ENCODE results near the gene ELF1. TPM values are rescaled to one million over a fixed set of nuclear protein-coding genes. Genes with fewer than 3 reads are reported as not detected.

Gene ELF1
- total and polyA plus RNA-seq, 10 of the 15 experiments (the other 5 are each of a cell fraction or from before 2014, with no cell fraction given) = 43.3 to 97.6 (median 55.7) TPM

- TF ChIP-seq NR2C1 (IDR thresholded peaks at IDR 0.05) = no peak
- TF ChIP-seq RAD51 (IDR thresholded peaks at IDR 0.05) = no peak
- no peak for TF ChIP-seq EED (IDR thresholded peaks at IDR 0.05; ENCODE audit: low read depth)
These were observed 23.1 kb downstream of the ELF1 start (continued) for GRCh38 chr13:40995997-40996396.

- H3K4me1 ChIP-seq (ENCODE audit: control insufficient read depth, insufficient read depth, low read length) = peaks cover 51% of the 10 kb centered on the region
- RAD21 ChIA-PET (ENCODE audit: unreplicated experiment) = interaction anchor here (0.7 to 2.3 kb wide), 12 partner anchors 9 to 64 kb away, joined by 3 to 11 read pairs (median 4); partner anchors contain the start of gene ELF1
- in situ Hi-C loops (cut with MboI) = no loop called here
- DNase-seq (ENCODE audit: low read depth, low spot score) = no peak
- SMC1A ChIA-PET (ENCODE audit: uncharacterized antibody, unreplicated experiment) = interaction anchor here (0.9 to 16.0 kb wide), 11 partner anchors 9 to 60 kb away, joined by 3 to 308 read pairs (median 6); partner anchors contain the start of gene ELF1
- no TSS peak for BruUV-seq (replicated peaks)
- no peaks in the 10 kb centered on the region; the same call in none of the 2 replicates for H4K20me1 ChIP-seq (ENCODE audit: control insufficient read depth, insufficient read depth)
- peaks cover 2 to 22% of the 10 kb centered on the region in 2 experiments; a peak in 3 of 4 replicates for H3K36me3 ChIP-seq (ENCODE audit: control insufficient read depth in 2 of 2, insufficient read depth in 2 of 2, low read length in 1 of 2)
- H3K4me3 ChIP-seq = peak overlapping the region; percentile 46
- peak; percentile 80 for FAIRE-seq
- peaks cover 99% of the 10 kb centered on the region for H3K79me2 ChIP-seq (ENCODE audit: control insufficient read depth, insufficient read depth, low read length)
- CTCF ChIA-PET = interaction anchor here (0.9 to 13.8 kb wide), 10 partner anchors 9 to 218 kb away, joined by 3 to 160 read pairs (median 4); partner anchors contain the start of gene ELF1
- peak; percentile 78 for ATAC-seq
- intact Hi-C loops (cut with micrococcal nuclease; ENCODE audit: unreplicated experiment) = no loop called here
- POLR2A ChIA-PET = interaction anchor here (0.6 to 3.0 kb wide), 8 partner anchors 10 to 65 kb away, joined by 3 to 12 read pairs (median 4); partner anchors contain the start of gene ELF1
- H2AFZ ChIP-seq (ENCODE audit: control insufficient read depth, low read depth, low read length) = no peak overlapping the region
- H3K9ac ChIP-seq (ENCODE audit: control insufficient read depth, insufficient read depth, low read length) = peak overlapping the region; percentile 70
- WGBS (ENCODE audit: insufficient coverage, insufficient replicate concordance, low lambda C conversion rate, missing lambda C conversion rate) = 0% methylated on average over 6 of the region's 6 CpGs
- H3K27ac ChIP-seq (ENCODE audit: control insufficient read depth, insufficient read depth) = peak overlapping the region; percentile 92
- peaks cover 2% of the 10 kb centered on the region for H3K9me3 ChIP-seq (replicated peaks; ENCODE audit: control insufficient read depth, insufficient read depth, low read length)
- no peaks in the 10 kb centered on the region for H3K27me3 ChIP-seq (replicated peaks in 1 of 2; ENCODE audit: control insufficient read depth in 2 of 2, insufficient read depth in 2 of 2, low read length in 1 of 2)
- peak overlapping the region; percentile 92 for H3K4me2 ChIP-seq (ENCODE audit: control insufficient read depth, insufficient read depth)
- 0 out of 2 replicates have a peak, but pooled peaks have one; percentile 26 for TF ChIP-seq RELB (IDR thresholded peaks at IDR 0.05; ENCODE audit: low read depth)
- 0 out of 2 replicates have a peak, but pooled peaks have one; percentile 40 for TF ChIP-seq SMAD5 (IDR thresholded peaks at IDR 0.05; ENCODE audit: low read depth)
- TF ChIP-seq ESRRA (IDR thresholded peaks at IDR 0.05; ENCODE audit: low read length) = no peak
- no peak for TF ChIP-seq LARP7 (IDR thresholded peaks at IDR 0.05)
- TF ChIP-seq MTA2 (IDR thresholded peaks at IDR 0.05; ENCODE audit: low read depth) = peak; percentile 48
- 0 out of 2 replicates have a peak, but pooled peaks have one; percentile 3 for TF ChIP-seq FOXM1 (IDR thresholded peaks at IDR 0.05; ENCODE audit: low read depth, low read length)
- TF ChIP-seq, protein P1, sequence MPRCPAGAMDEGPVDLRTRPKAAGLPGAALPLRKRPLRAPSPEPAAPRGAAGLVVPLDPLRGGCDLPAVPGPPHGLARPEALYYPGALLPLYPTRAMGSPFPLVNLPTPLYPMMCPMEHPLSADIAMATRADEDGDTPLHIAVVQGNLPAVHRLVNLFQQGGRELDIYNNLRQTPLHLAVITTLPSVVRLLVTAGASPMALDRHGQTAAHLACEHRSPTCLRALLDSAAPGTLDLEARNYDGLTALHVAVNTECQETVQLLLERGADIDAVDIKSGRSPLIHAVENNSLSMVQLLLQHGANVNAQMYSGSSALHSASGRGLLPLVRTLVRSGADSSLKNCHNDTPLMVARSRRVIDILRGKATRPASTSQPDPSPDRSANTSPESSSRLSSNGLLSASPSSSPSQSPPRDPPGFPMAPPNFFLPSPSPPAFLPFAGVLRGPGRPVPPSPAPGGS (IDR thresholded peaks at IDR 0.05; ENCODE audit: borderline replicate concordance, insufficient read depth, low read depth, low read length, poor library complexity, severe bottlenecking) = no peak
- TF ChIP-seq POLR2AphosphoS5 (IDR thresholded peaks at IDR 0.05; ENCODE audit: low read length) = peak; percentile 54; the same call in 1 of the 2 replicates
- 0 out of 2 replicates have a peak, but pooled peaks have one; percentile 24 for TF ChIP-seq BCL11A (IDR thresholded peaks at IDR 0.05; ENCODE audit: low read depth, low read length)
- TF ChIP-seq MEF2B (IDR thresholded peaks at IDR 0.05; ENCODE audit: partially characterized antibody, poor library complexity, severe bottlenecking) = peak; percentile 58
- TF ChIP-seq CBX5 (IDR thresholded peaks at IDR 0.05; ENCODE audit: low read depth) = peak; percentile 26; the same call in 1 of the 2 replicates
- TF ChIP-seq IRF4 (IDR thresholded peaks at IDR 0.05; ENCODE audit: low read depth, low read length) = 0 out of 2 replicates have a peak, but pooled peaks have one; percentile 38
- 0 out of 3 replicates have a peak, but pooled peaks have one; percentile 25 for TF ChIP-seq POU2F2 (IDR thresholded peaks at IDR 0.05; ENCODE audit: borderline replicate concordance, low read depth, low read length)
- no peak for TF ChIP-seq TARDBP (IDR thresholded peaks at IDR 0.05; ENCODE audit: borderline replicate concordance)
- peak; percentile 16 for TF ChIP-seq SIX5 (IDR thresholded peaks at IDR 0.05; ENCODE audit: low read depth, low read length, severe bottlenecking)
- TF ChIP-seq IKZF2 (IDR thresholded peaks at IDR 0.05) = peak in 1 of 2 experiments; percentile 26; a peak in 3 of 4 replicates
- TF ChIP-seq CHD4 (IDR thresholded peaks at IDR 0.05) = no peak
These were observed 24.4 kb downstream of the ELF1 start for GRCh38 chr13:40994581-40995230.
